Measurements from ENCODE around the gene TMEM94. TPM values are rescaled to one million over a fixed set of nuclear protein-coding genes. Genes with fewer than 3 reads are reported as not detected.
A peak's percentile ranks its signal among the peaks of the same experiment; 100 is the strongest.

TMEM94 gene
- total and polyA plus RNA-seq, 2 of the 13 experiments (the other 11 are each of a cell fraction or from before 2014, with no cell fraction given), result 32.6 to 134 TPM

DNA sequence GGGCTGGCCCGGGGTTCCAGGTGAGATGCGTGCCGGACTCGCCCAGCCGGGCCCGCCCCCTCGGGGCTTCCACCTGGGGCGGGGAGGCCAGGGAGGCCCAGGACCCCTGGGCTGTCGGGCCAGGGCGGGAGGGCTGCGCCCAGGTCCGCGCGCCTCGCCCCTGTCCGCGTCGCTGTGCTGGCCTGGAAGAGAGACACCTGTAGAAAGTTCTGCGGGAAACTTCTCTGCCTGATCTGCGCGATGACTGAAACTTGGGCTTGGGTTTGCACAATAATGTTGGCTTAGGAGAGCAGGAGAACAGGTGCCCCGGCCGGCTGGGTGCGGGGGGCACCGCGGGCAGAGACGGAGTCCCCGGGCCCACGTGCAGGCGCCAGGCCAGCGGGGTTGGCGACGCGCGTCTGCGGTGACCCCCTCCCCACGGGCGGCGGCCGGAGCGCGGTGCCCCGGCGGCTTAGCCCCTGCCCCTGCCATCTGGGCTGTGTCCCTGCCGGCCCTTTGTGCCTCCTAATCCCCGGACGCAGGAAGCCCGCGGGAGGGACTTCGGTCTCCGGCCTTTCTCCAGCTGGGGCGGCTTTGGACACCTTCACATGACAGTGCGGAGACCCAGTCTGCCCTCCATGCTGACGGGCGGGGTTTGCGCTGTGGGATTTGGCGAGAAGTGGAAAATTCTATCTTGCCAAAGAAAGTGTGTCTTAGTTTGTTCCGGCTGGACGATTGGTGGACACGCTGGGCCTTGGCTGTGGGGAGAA is 69.5 kb downstream of the TMEM94 start (continued):
- TF ChIP-seq SIX1 (CRISPR knock-in tag; IDR thresholded peaks at IDR 0.05; ENCODE audit: borderline replicate concordance) (no peak), ZNF253 (CRISPR knock-in tag; IDR thresholded peaks at IDR 0.05; ENCODE audit: borderline replicate concordance) (peak; percentile 27; the same call in 1 of the 2 replicates), KLF16 (CRISPR knock-in tag; IDR thresholded peaks at IDR 0.05) (0 out of 4 replicates have a peak, but pooled peaks of 1 of the 2 experiments have one; percentile 28), AGO2 (optimal IDR thresholded peaks at IDR 0.05; ENCODE audit: low read depth, low read length) (no peak), JDP2 (CRISPR knock-in tag; IDR thresholded peaks at IDR 0.05; ENCODE audit: borderline replicate concordance) (no peak), ZNF839 (CRISPR knock-in tag; IDR thresholded peaks at IDR 0.05; ENCODE audit: borderline replicate concordance) (no peak), ZNF737 (CRISPR knock-in tag; IDR thresholded peaks at IDR 0.05; ENCODE audit: borderline replicate concordance) (no peak), ZNF629 (CRISPR knock-in tag; conservative IDR thresholded peaks at IDR 0.05) (no peak), ZNF724P (CRISPR knock-in tag; IDR thresholded peaks at IDR 0.05; ENCODE audit: borderline replicate concordance) (0 out of 2 replicates have a peak, but pooled peaks have one; percentile 48), GLI4 (CRISPR knock-in tag; IDR thresholded peaks at IDR 0.05; ENCODE audit: borderline replicate concordance) (peak; percentile 69; the same call in 1 of the 2 replicates), ZNF276 (CRISPR knock-in tag; IDR thresholded peaks at IDR 0.05; ENCODE audit: low read depth) (no peak; the same call in 1 of the 2 replicates), MAF1 (CRISPR knock-in tag; IDR thresholded peaks at IDR 0.05; ENCODE audit: borderline replicate concordance) (no peak)
- TF ChIP-seq, protein P1, sequence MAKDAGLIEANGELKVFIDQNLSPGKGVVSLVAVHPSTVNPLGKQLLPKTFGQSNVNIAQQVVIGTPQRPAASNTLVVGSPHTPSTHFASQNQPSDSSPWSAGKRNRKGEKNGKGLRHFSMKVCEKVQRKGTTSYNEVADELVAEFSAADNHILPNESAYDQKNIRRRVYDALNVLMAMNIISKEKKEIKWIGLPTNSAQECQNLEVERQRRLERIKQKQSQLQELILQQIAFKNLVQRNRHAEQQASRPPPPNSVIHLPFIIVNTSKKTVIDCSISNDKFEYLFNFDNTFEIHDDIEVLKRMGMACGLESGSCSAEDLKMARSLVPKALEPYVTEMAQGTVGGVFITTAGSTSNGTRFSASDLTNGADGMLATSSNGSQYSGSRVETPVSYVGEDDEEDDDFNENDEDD (CRISPR knock-in tag; IDR thresholded peaks at IDR 0.05; ENCODE audit: borderline replicate concordance), result peak; percentile 51; the same call in 1 of the 2 replicates
- TF ChIP-seq, protein P2, sequence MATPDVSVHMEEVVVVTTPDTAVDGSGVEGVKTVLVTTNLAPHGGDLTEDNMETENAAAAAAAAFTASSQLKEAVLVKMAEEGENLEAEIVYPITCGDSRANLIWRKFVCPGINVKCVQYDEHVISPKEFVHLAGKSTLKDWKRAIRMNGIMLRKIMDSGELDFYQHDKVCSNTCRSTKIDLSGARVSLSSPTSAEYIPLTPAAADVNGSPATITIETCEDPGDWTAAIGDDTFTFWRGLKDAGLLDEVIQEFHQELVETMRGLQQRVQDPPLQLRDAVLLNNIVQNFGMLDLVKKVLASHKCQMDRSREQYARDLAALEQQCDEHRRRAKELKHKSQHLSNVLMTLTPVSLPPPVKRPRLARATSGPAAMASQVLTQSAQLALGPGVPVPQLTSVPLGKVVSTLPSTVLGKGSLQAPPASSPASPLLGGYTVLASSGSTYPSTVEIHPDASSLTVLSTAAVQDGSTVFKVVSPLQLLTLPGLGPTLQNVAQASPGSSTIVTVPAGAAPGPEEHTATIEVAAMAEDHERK (CRISPR knock-in tag; IDR thresholded peaks at IDR 0.05; ENCODE audit: low read depth), result no peak
- TF ChIP-seq, protein P3, sequence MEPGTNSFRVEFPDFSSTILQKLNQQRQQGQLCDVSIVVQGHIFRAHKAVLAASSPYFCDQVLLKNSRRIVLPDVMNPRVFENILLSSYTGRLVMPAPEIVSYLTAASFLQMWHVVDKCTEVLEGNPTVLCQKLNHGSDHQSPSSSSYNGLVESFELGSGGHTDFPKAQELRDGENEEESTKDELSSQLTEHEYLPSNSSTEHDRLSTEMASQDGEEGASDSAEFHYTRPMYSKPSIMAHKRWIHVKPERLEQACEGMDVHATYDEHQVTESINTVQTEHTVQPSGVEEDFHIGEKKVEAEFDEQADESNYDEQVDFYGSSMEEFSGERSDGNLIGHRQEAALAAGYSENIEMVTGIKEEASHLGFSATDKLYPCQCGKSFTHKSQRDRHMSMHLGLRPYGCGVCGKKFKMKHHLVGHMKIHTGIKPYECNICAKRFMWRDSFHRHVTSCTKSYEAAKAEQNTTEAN (CRISPR knock-in tag; conservative IDR thresholded peaks at IDR 0.05), result 0 out of 2 replicates have a peak, but pooled peaks have one; percentile 15
- TF ChIP-seq, protein P4, sequence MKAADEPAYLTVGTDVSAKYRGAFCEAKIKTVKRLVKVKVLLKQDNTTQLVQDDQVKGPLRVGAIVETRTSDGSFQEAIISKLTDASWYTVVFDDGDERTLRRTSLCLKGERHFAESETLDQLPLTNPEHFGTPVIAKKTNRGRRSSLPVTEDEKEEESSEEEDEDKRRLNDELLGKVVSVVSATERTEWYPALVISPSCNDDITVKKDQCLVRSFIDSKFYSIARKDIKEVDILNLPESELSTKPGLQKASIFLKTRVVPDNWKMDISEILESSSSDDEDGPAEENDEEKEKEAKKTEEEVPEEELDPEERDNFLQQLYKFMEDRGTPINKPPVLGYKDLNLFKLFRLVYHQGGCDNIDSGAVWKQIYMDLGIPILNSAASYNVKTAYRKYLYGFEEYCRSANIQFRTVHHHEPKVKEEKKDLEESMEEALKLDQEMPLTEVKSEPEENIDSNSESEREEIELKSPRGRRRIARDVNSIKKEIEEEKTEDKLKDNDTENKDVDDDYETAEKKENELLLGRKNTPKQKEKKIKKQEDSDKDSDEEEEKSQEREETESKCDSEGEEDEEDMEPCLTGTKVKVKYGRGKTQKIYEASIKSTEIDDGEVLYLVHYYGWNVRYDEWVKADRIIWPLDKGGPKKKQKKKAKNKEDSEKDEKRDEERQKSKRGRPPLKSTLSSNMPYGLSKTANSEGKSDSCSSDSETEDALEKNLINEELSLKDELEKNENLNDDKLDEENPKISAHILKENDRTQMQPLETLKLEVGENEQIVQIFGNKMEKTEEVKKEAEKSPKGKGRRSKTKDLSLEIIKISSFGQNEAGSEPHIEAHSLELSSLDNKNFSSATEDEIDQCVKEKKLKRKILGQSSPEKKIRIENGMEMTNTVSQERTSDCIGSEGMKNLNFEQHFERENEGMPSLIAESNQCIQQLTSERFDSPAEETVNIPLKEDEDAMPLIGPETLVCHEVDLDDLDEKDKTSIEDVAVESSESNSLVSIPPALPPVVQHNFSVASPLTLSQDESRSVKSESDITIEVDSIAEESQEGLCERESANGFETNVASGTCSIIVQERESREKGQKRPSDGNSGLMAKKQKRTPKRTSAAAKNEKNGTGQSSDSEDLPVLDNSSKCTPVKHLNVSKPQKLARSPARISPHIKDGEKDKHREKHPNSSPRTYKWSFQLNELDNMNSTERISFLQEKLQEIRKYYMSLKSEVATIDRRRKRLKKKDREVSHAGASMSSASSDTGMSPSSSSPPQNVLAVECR (CRISPR knock-in tag; IDR thresholded peaks at IDR 0.05; ENCODE audit: borderline replicate concordance), result peak; percentile 69; the same call in 1 of the 2 replicates

All from HepG2 (cell line).